ENCODE results near the gene CEP19. TPM values are rescaled to one million over a fixed set of nuclear protein-coding genes. Genes with fewer than 3 reads are reported as not detected.

CEP19 gene

DNA sequence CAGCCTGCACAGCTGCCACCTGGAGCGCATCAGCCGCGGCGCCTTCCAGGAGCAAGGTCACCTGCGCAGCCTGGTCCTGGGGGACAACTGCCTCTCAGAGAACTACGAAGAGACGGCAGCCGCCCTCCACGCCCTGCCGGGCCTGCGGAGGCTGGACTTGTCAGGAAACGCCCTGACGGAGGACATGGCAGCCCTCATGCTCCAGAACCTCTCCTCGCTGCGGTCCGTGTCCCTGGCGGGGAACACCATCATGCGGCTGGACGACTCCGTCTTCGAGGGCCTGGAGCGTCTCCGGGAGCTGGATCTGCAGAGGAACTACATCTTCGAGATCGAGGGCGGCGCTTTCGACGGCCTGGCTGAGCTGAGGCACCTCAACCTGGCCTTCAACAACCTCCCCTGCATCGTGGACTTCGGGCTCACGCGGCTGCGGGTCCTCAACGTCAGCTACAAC is 52.1 kb downstream of the CEP19 start:
- no peaks in the 10 kb centered on the region for H3K9me3 ChIP-seq (replicated peaks; ENCODE audit: low read length)
- H3K4me1 ChIP-seq (ENCODE audit: control insufficient read depth, insufficient read depth, low read length), result peaks cover 13% of the 10 kb centered on the region
- H3K4me3 ChIP-seq (ENCODE audit: low read length), result no peak overlapping the region
- H3K27me3 ChIP-seq (ENCODE audit: control insufficient read depth, insufficient read depth, low read length), result peaks cover 3% of the 10 kb centered on the region
- no peak overlapping the region for H3K9ac ChIP-seq (ENCODE audit: low read depth, low read length)
- no peaks in the 10 kb centered on the region for H3K36me3 ChIP-seq (ENCODE audit: insufficient read depth, low read length)
- H3K4me2 ChIP-seq (ENCODE audit: low read length), result no peak overlapping the region

Small RNA genes lying within 50 kb of the gene (small RNA-seq; reads per million reads assigned to genes)
- gene RNU4-89P, result not detected
- not detected for gene RNU6-646P

Data from skeletal muscle satellite cell (primary cell).